Astrocyte (in vitro differentiated cells and primary cell): Measurements from ENCODE around the gene TUBB6.

Experiments
- CTCF ChIP-seq: IDR thresholded peaks from 2 replicates; pipeline ENCODE4 v1.5.1; 2011; ENCODE audit warnings: low read depth, mild to moderate bottlenecking, inconsistent platforms, low read length, moderate library complexity; ENCODE audit not compliant: insufficient read depth
- EZH2 ChIP-seq: IDR thresholded peaks from 2 replicates; pipeline ENCODE4 v1.6.1; 2012; ENCODE audit warnings: mild to moderate bottlenecking, low read length, inconsistent platforms; ENCODE audit not compliant: insufficient read depth

GRCh38 chr18:12342661-12343060, 34.6 kb downstream of the TUBB6 start:
- TF ChIP-seq CTCF (no peak), EZH2 (no peak)
